OCI-LY7 (cell line): ENCODE measurements around the gene TBATA. TPM values are rescaled to one million over a fixed set of nuclear protein-coding genes. Genes with fewer than 3 reads are reported as not detected.
A peak's percentile ranks its signal among the peaks of the same experiment; 100 is the strongest.

Experiments used
- BruUV-seq: library from RNA; stranded (reverse); fragments of 400-500 nt; replicated peaks from 2 replicates; lab custom pipeline; 2021; lab: Mats Ljungman, UMichigan
- CTCF ChIA-PET: fragments of 300-600 bp; sonication (Branson Sonifier 250); formaldehyde crosslinking; loops from one replicate; lab custom pipeline; 2022; ENCODE audit warnings: antibody characterized with exemption; ENCODE audit not compliant: unreplicated experiment; lab: Charles Lee
- POLR2A ChIA-PET: fragments of 300-600 bp; sonication (Branson Sonifier 250); formaldehyde crosslinking; loops from one replicate; lab custom pipeline; 2022; ENCODE audit warnings: antibody characterized with exemption; lab: Charles Lee
- DNase-seq: peaks from one replicate; pipeline ENCODE4 v3.0.0-alpha.2; 2015; ENCODE audit warnings: low spot score
- H2AFZ ChIP-seq: fragments of 200-600 bp; sonication (generic), shearing (Covaris generic); 2 replicates; pipeline ENCODE4 v1.6.1; 2014; ENCODE audit warnings: mild to moderate bottlenecking, antibody characterized with exemption, low read length, moderate library complexity
- H3K27ac ChIP-seq: fragments of 200-600 bp; sonication (generic); 2 replicates; pipeline ENCODE4 v1.5.1; 2014; ENCODE audit warnings: mixed run types, low read depth, mild to moderate bottlenecking, moderate library complexity, low read length, inconsistent platforms; ENCODE audit not compliant: poor library complexity, severe bottlenecking
- H3K36me3 ChIP-seq: fragments of 200-600 bp; sonication (generic); 2 replicates; pipeline ENCODE4 v1.6.1; 2014; ENCODE audit warnings: mild to moderate bottlenecking, antibody characterized with exemption, low read length, moderate library complexity, mixed read lengths; ENCODE audit not compliant: insufficient read depth
- H3K4me1 ChIP-seq: fragments of 200-600 bp; sonication (generic); 2 replicates; pipeline ENCODE4 v1.5.1; 2014; ENCODE audit warnings: mild to moderate bottlenecking, low read length; ENCODE audit not compliant: insufficient read depth, poor library complexity, severe bottlenecking
- H3K4me2 ChIP-seq: fragments of 200-600 bp; sonication (generic); 2 replicates; pipeline ENCODE4 v1.6.1; 2014; ENCODE audit warnings: mild to moderate bottlenecking, low read length
- H3K4me3 ChIP-seq: fragments of 200-600 bp; sonication (generic); 2 replicates; pipeline ENCODE4 v1.5.1; 2014; ENCODE audit warnings: mild to moderate bottlenecking, low read depth, low read length; ENCODE audit not compliant: poor library complexity, severe bottlenecking
- H3K79me2 ChIP-seq: fragments of 200-600 bp; sonication (generic); 2 replicates; pipeline ENCODE4 v1.6.1; 2016; ENCODE audit warnings: low read depth, mild to moderate bottlenecking, low read length, moderate library complexity, mixed read lengths; ENCODE audit not compliant: insufficient read depth
- H3K9me2 ChIP-seq: fragments of 200-600 bp; sonication (generic); 2 replicates; pipeline ENCODE4 v1.6.1; 2016; ENCODE audit warnings: mild to moderate bottlenecking, low read length, mixed read lengths; ENCODE audit not compliant: insufficient read depth
- H3K9me3 ChIP-seq: fragments of 200-600 bp; sonication (generic); 2 replicates; pipeline ENCODE4 v1.6.1; 2014; ENCODE audit warnings: mild to moderate bottlenecking, mixed run types, low read length, mixed read lengths
- H4K20me1 ChIP-seq: fragments of 200-600 bp; sonication (generic); 2 replicates; pipeline ENCODE4 v1.6.1; 2014; ENCODE audit warnings: mild to moderate bottlenecking, antibody characterized with exemption, low read length, moderate library complexity, mixed read lengths; ENCODE audit not compliant: insufficient read depth
- CTCF ChIP-seq: fragments of 200-600 bp; sonication (generic); conservative IDR thresholded peaks from 2 replicates; pipeline ENCODE4 v1.5.1; 2014; ENCODE audit warnings: mild to moderate bottlenecking, antibody characterized with exemption, low read length, moderate library complexity, mixed read lengths
- EZH2phosphoT487 ChIP-seq: fragments of 200-600 bp; sonication (generic); IDR thresholded peaks from 2 replicates; pipeline ENCODE4 v1.6.1; 2018; ENCODE audit warnings: low read depth, borderline replicate concordance, mild to moderate bottlenecking, mixed run types, antibody characterized with exemption, low read length, moderate library complexity, mixed read lengths
- intact Hi-C: fragments of 100-400 bp; cut with micrococcal nuclease; formaldehyde crosslinking; loops from one replicate; pipeline ENCODE4 v1.10.0; 2022; ENCODE audit not compliant: unreplicated experiment
- total RNA-seq, 2 experiments: library from RNA; depleted of rRNA in 1 of 2; stranded (reverse); fragments of >200 nt in 1 of 2; shearing (Covaris generic) in 1 of 2; gene quantifications; 2 replicates each; pipeline ENCODE4 v1.2.3, GENCODE V29; 2014 to 2022

The TBATA gene
- total RNA-seq, 2 experiments from 2014 or later, result not detected

- ChIA-PET POLR2A (interaction anchor here (0.5 to 0.6 kb wide), 4 partner anchors 9 to 760 kb away, joined by 3 to 7 read pairs (median 4); no protein-coding TSS in a partner anchor), CTCF (interaction anchor here (0.7 kb wide), 1 partner anchor 83 kb away, joined by 3 read pairs; no protein-coding TSS in a partner anchor)
- Histone ChIP-seq H3K9me2 (no peaks in the 10 kb centered on the region), H3K4me1 (peaks cover 9% of the 10 kb centered on the region), H4K20me1 (no peaks in the 10 kb centered on the region), H3K4me3 (no peak overlapping the region), H3K36me3 (no peaks in the 10 kb centered on the region), H3K27ac (no peak overlapping the region), H2AFZ (no peak overlapping the region), H3K9me3 (no peaks in the 10 kb centered on the region), H3K4me2 (no peak overlapping the region), H3K79me2 (no peaks in the 10 kb centered on the region)
- intact Hi-C loops, result loop anchor here (1.0 to 10.0 kb wide), 4 partner anchors 134 to 298 kb away; no protein-coding TSS in a partner anchor
- BruUV-seq, result no TSS peak
- no peak for TF ChIP-seq EZH2phosphoT487
- TF ChIP-seq CTCF, result peak; percentile 87
- DNase-seq, result peak; percentile 78
Observed at GRCh38 chr10:70758757-70759514, 26.2 kb downstream of the TBATA start.

GRCh38 chr10:70757856-70758255 is 27.3 kb downstream of the TBATA start:
- DNase-seq, result no peak
- H3K4me2 ChIP-seq, result no peak overlapping the region
- no peak for TF ChIP-seq CTCF
- TF ChIP-seq EZH2phosphoT487, result no peak
- no peaks in the 10 kb centered on the region for H3K9me2 ChIP-seq
- no peaks in the 10 kb centered on the region for H3K9me3 ChIP-seq
- ChIA-PET POLR2A (no interaction called here), CTCF (interaction anchor here (0.6 kb wide), 1 partner anchor 211 kb away, joined by 3 read pairs; no protein-coding TSS in a partner anchor)
- peaks cover 9% of the 10 kb centered on the region for H3K4me1 ChIP-seq
- intact Hi-C loops, result loop anchor here (2.0 to 10.0 kb wide), 2 partner anchors 133 to 199 kb away; no protein-coding TSS in a partner anchor
- no peaks in the 10 kb centered on the region for H3K79me2 ChIP-seq
- BruUV-seq, result no TSS peak
- H3K36me3 ChIP-seq, result no peaks in the 10 kb centered on the region
- H3K4me3 ChIP-seq, result no peak overlapping the region
- no peaks in the 10 kb centered on the region for H4K20me1 ChIP-seq
- no peak overlapping the region for H2AFZ ChIP-seq
- H3K27ac ChIP-seq, result no peak overlapping the region
